Stimulated activated CD8-positive, alpha-beta memory T cell treated with anti-CD3 and anti-CD28 coated beads, Interleukin-7, amount 100 ng/mL, for 1 hour (primary cell): ENCODE data around the gene MFAP1.

Source experiments
- DNase-seq, 2 donors: peaks; one replicate each; pipeline ENCODE4 v3.0.0-alpha.2; 2020; ENCODE audit warnings: low read depth in 2 of 2

Gene MFAP1

GRCh38 chr15:43776101-43776717 lies 48.3 kb downstream of the MFAP1 start:
- DNase-seq, result no peak

- DNase-seq, result no peak
Observed at GRCh38 chr15:43775411-43775965, 49.0 kb downstream of the MFAP1 start.

- DNase-seq, result no peak
Observed at GRCh38 chr15:43774062-43774461, 50.4 kb downstream of the MFAP1 start.

- DNase-seq, result no peak
Observed at GRCh38 chr15:43772624-43773023, 51.9 kb downstream of the MFAP1 start.

- no peak for DNase-seq
Observed at GRCh38 chr15:43771816-43772215, 52.7 kb downstream of the MFAP1 start.

GRCh38 chr15:43769584-43770228 lies 54.8 kb downstream of the MFAP1 start:
- no peak for DNase-seq

- DNase-seq, result no peak
Observed at GRCh38 chr15:43763819-43764446, 60.6 kb downstream of the MFAP1 start.

- DNase-seq, result no peak
Observed at GRCh38 chr15:43762824-43763223, 61.7 kb downstream of the MFAP1 start.
